ENCODE measurements around the gene PAK5. TPM values are rescaled to one million over a fixed set of nuclear protein-coding genes. Genes with fewer than 3 reads are reported as not detected.

The PAK5 gene
- total RNA-seq, 1 experiment from 2014 or later, result not detected

DNA sequence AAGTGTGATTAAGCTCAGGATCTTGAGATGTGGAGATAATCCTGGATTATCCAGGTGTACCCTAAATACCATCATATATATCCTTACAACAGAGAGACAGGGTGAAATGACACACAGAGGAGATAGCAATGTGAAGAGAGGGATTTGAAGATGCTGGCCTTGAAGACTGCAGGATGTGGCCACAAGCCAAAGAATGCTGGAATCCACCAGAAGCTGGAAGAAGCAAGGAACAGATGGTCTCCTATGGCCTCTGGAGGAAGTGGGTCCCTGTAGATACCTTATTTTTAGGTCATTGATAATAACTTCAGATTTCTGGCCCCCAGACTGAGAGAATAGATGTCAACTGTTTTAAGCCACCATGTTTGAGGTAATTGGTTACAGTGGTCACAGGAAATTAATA lies 95.0 kb downstream of the PAK5 start:
- no peak for DNase-seq (ENCODE audit: low read depth, low spot score)
- H3K4me2 ChIP-seq (ENCODE audit: low read length), result no peak overlapping the region
- RAD21 ChIA-PET (ENCODE audit: low non-redundant PET in 1 of 2, low total read pairs in 2 of 2, uncharacterized antibody in 2 of 2, unreplicated experiment in 2 of 2), result no interaction called here
- TF ChIP-seq EZH2 (IDR thresholded peaks at IDR 0.05) (no peak), EZH2phosphoT487 (IDR thresholded peaks at IDR 0.05; ENCODE audit: borderline replicate concordance) (no peak), RAD21 (IDR thresholded peaks at IDR 0.05; ENCODE audit: low read depth) (no peak), EGR1 (IDR thresholded peaks at IDR 0.05; ENCODE audit: low read depth) (no peak), YY1 (IDR thresholded peaks at IDR 0.05; ENCODE audit: extremely low read depth, insufficient replicate concordance, low read depth, low read length) (no peak), SRF (IDR thresholded peaks at IDR 0.05; ENCODE audit: low read depth) (no peak), ZNF274 (IDR thresholded peaks at IDR 0.05; ENCODE audit: low read depth, low read length) (no peak)
- TF ChIP-seq, protein P1, sequence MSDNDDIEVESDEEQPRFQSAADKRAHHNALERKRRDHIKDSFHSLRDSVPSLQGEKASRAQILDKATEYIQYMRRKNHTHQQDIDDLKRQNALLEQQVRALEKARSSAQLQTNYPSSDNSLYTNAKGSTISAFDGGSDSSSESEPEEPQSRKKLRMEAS (IDR thresholded peaks at IDR 0.05), result no peak
- intact Hi-C loops (cut with micrococcal nuclease), result no loop called here
- no peak overlapping the region for H2AFZ ChIP-seq (ENCODE audit: low read depth, low read length, poor library complexity, severe bottlenecking)
- H3K36me3 ChIP-seq (ENCODE audit: control insufficient read depth in 1 of 2, insufficient read depth in 2 of 2, low read length in 2 of 2), result no peaks in the 10 kb centered on the region
- POLR2A ChIA-PET, result no interaction called here
- no peaks in the 10 kb centered on the region for H3K79me2 ChIP-seq (ENCODE audit: insufficient read depth, low read length)
- no peak for ATAC-seq
- H4K20me1 ChIP-seq (ENCODE audit: insufficient read depth), result no peaks in the 10 kb centered on the region
- no peak overlapping the region for H3K9ac ChIP-seq (ENCODE audit: low read length)
- H3K27me3 ChIP-seq (ENCODE audit: insufficient read depth, low read length), result no peaks in the 10 kb centered on the region
- H3K9me3 ChIP-seq (ENCODE audit: control insufficient read depth in 1 of 2, insufficient read depth in 1 of 2, low read depth in 1 of 2, low read length in 2 of 2), result no peaks in the 10 kb centered on the region
- no peaks in the 10 kb centered on the region for H3K9me2 ChIP-seq (ENCODE audit: insufficient read depth)
- H3K4me1 ChIP-seq (ENCODE audit: control insufficient read depth in 1 of 2, insufficient read depth in 2 of 2, low read length in 2 of 2), result no peaks in the 10 kb centered on the region
- no peak overlapping the region for H3K27ac ChIP-seq (ENCODE audit: low read depth, low read length)
- CTCF ChIA-PET, result no interaction called here
- H3K4me3 ChIP-seq (replicated peaks in 1 of 2; ENCODE audit: low read depth in 1 of 2, low read length in 2 of 2), result no peak overlapping the region
- no TSS peak for BruUV-seq (replicated peaks)

DNA sequence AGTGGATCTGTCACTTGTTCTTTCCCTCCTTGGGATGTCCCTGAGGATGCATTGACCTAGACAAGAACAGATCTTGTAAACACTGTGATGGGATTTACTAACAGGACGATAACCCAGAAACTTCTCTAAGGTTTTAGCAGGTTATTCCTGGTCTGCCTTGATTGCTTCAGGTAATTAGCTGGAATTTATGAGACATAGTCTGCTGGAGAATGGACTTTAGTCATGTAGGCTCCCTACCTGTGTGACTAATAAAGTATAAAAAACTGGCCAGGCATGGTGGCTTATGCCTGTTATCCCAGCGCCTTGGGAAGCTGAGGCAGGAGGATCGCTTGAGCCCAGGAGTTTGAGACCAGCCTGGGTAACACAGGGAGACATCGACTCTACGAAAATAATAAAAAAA lies 96.1 kb downstream of the PAK5 start:
- no peak overlapping the region for H2AFZ ChIP-seq (ENCODE audit: low read depth, low read length, poor library complexity, severe bottlenecking)
- H3K27me3 ChIP-seq (ENCODE audit: insufficient read depth, low read length), result no peaks in the 10 kb centered on the region
- no peak overlapping the region for H3K27ac ChIP-seq (ENCODE audit: low read depth, low read length)
- H3K36me3 ChIP-seq (ENCODE audit: control insufficient read depth in 1 of 2, insufficient read depth in 2 of 2, low read length in 2 of 2), result no peaks in the 10 kb centered on the region
- no peak overlapping the region for H3K9ac ChIP-seq (ENCODE audit: low read length)
- no peaks in the 10 kb centered on the region for H3K4me1 ChIP-seq (ENCODE audit: control insufficient read depth in 1 of 2, insufficient read depth in 2 of 2, low read length in 2 of 2)
- H4K20me1 ChIP-seq (ENCODE audit: insufficient read depth), result no peaks in the 10 kb centered on the region
- H3K4me2 ChIP-seq (ENCODE audit: low read length), result no peak overlapping the region
- no peak for ATAC-seq
- DNase-seq (ENCODE audit: low read depth, low spot score), result no peak
- POLR2A ChIA-PET, result no interaction called here
- H3K4me3 ChIP-seq (replicated peaks in 1 of 2; ENCODE audit: low read depth in 1 of 2, low read length in 2 of 2), result no peak overlapping the region
- intact Hi-C loops (cut with micrococcal nuclease), result no loop called here
- BruUV-seq (replicated peaks), result no TSS peak
- CTCF ChIA-PET, result no interaction called here
- TF ChIP-seq, protein P1 (IDR thresholded peaks at IDR 0.05), result no peak
- no peak for TF ChIP-seq POLR2A (IDR thresholded peaks at IDR 0.05; ENCODE audit: borderline replicate concordance, extremely low read depth, insufficient read depth, insufficient read length)
- no peak for TF ChIP-seq ZNF274 (IDR thresholded peaks at IDR 0.05; ENCODE audit: low read depth, low read length)
- TF ChIP-seq, protein P2, sequence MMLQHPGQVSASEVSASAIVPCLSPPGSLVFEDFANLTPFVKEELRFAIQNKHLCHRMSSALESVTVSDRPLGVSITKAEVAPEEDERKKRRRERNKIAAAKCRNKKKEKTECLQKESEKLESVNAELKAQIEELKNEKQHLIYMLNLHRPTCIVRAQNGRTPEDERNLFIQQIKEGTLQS (IDR thresholded peaks at IDR 0.05), result no peak
- TF ChIP-seq, protein P3, sequence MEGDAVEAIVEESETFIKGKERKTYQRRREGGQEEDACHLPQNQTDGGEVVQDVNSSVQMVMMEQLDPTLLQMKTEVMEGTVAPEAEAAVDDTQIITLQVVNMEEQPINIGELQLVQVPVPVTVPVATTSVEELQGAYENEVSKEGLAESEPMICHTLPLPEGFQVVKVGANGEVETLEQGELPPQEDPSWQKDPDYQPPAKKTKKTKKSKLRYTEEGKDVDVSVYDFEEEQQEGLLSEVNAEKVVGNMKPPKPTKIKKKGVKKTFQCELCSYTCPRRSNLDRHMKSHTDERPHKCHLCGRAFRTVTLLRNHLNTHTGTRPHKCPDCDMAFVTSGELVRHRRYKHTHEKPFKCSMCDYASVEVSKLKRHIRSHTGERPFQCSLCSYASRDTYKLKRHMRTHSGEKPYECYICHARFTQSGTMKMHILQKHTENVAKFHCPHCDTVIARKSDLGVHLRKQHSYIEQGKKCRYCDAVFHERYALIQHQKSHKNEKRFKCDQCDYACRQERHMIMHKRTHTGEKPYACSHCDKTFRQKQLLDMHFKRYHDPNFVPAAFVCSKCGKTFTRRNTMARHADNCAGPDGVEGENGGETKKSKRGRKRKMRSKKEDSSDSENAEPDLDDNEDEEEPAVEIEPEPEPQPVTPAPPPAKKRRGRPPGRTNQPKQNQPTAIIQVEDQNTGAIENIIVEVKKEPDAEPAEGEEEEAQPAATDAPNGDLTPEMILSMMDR (IDR thresholded peaks at IDR 0.05 in 2 of 3, conservative IDR thresholded peaks at IDR 0.05 in 1 of 3; ENCODE audit: borderline replicate concordance in 1 of 3, insufficient read depth in 1 of 3, low read depth in 2 of 3, low read length in 2 of 3), result no peak
- TF ChIP-seq, protein P4, sequence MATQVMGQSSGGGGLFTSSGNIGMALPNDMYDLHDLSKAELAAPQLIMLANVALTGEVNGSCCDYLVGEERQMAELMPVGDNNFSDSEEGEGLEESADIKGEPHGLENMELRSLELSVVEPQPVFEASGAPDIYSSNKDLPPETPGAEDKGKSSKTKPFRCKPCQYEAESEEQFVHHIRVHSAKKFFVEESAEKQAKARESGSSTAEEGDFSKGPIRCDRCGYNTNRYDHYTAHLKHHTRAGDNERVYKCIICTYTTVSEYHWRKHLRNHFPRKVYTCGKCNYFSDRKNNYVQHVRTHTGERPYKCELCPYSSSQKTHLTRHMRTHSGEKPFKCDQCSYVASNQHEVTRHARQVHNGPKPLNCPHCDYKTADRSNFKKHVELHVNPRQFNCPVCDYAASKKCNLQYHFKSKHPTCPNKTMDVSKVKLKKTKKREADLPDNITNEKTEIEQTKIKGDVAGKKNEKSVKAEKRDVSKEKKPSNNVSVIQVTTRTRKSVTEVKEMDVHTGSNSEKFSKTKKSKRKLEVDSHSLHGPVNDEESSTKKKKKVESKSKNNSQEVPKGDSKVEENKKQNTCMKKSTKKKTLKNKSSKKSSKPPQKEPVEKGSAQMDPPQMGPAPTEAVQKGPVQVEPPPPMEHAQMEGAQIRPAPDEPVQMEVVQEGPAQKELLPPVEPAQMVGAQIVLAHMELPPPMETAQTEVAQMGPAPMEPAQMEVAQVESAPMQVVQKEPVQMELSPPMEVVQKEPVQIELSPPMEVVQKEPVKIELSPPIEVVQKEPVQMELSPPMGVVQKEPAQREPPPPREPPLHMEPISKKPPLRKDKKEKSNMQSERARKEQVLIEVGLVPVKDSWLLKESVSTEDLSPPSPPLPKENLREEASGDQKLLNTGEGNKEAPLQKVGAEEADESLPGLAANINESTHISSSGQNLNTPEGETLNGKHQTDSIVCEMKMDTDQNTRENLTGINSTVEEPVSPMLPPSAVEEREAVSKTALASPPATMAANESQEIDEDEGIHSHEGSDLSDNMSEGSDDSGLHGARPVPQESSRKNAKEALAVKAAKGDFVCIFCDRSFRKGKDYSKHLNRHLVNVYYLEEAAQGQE (IDR thresholded peaks at IDR 0.05; ENCODE audit: low read depth), result no peak
- no peak for TF ChIP-seq CEBPB (IDR thresholded peaks at IDR 0.05; ENCODE audit: low read depth)
- no peak for TF ChIP-seq CBX3 (IDR thresholded peaks at IDR 0.05; ENCODE audit: low read depth)
- TF ChIP-seq FOSL1 (IDR thresholded peaks at IDR 0.05; ENCODE audit: low read depth), result no peak
- no peak for TF ChIP-seq SIN3A (IDR thresholded peaks at IDR 0.05; ENCODE audit: low read depth)
- H3K79me2 ChIP-seq (ENCODE audit: insufficient read depth, low read length), result no peaks in the 10 kb centered on the region
- RAD21 ChIA-PET (ENCODE audit: low non-redundant PET in 1 of 2, low total read pairs in 2 of 2, uncharacterized antibody in 2 of 2, unreplicated experiment in 2 of 2), result no interaction called here
- no peaks in the 10 kb centered on the region for H3K9me3 ChIP-seq (ENCODE audit: control insufficient read depth in 1 of 2, insufficient read depth in 1 of 2, low read depth in 1 of 2, low read length in 2 of 2)
- no peaks in the 10 kb centered on the region for H3K9me2 ChIP-seq (ENCODE audit: insufficient read depth)
